GM10847 (cell line): Measurements from ENCODE around the gene ZNF609.

Experiments used
- POLR2A ChIP-seq: IDR thresholded peaks from 2 replicates; pipeline ENCODE4 v1.6.1; 2011; ENCODE audit not compliant: insufficient read length; ENCODE audit errors: extremely low read depth

ZNF609 gene

DNA sequence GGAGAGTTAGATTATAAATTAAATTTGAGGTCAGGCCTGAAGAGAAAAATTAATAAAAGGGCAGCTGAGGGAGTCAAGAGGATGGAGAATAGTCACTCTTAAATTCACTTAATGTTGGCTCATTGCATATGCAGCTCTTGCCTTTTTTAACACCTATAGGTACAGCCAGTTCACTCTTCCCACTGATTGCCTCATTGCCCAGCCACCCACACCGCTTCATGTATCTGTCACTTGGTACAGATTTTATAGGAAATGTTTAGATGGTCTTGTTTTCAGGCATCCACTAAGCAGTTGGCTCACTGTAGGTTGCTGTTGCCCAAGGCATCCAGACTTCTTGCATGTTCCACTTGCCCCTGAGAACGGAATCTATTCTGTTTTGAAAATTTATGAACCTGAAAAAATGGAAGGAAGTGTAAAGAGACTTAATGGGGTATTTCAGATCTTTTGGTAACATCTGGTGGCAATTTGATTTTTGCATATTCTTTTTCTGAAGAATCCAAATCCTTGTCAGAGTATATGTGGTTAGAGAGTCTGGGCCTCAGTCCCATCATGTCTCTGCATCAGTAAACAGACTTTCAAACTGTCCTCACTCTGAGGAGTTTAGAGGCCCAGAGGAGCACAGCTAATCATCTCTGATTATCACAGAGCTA, 163.1 kb downstream of the ZNF609 start:
- no peak for TF ChIP-seq POLR2A

DNA sequence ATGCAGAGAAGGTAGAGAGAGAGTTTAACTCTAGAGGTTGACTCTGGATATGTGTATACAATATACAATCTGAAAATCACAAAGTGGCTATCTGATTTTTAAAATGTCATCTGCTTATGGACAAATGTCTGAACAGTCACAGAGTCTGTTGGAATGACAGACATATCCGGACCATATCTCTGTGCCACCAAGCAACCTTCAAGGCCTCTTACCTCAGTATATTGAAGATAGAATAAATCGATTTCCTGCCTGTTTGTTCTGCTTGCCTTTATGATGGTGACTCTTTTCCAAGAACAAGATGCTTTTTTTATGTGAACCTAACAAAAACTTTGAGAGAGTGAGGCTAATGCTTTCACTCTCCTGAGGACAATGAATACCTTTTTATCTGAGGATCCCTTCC, 163.9 kb downstream of the ZNF609 start:
- no peak for TF ChIP-seq POLR2A

DNA sequence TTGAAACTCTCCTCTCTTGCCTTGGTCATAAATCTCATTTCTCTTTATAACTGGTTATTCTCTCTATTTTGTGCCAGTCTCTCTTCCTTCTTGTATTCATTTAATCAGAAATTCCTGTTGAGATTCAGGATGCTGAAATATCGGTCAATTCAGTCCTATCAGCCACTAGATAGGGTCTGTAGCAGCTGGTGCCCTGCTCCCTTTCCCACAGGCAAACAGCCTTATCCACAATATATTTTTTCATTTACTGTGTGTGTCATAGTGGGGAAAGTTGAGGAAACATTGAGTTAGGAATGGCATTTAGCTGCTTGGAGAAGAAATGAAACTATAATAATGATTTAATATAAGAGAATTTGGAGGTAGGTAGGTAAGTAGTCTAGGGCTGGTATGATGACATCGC, 168.7 kb downstream of the ZNF609 start:
- TF ChIP-seq POLR2A: no peak

DNA sequence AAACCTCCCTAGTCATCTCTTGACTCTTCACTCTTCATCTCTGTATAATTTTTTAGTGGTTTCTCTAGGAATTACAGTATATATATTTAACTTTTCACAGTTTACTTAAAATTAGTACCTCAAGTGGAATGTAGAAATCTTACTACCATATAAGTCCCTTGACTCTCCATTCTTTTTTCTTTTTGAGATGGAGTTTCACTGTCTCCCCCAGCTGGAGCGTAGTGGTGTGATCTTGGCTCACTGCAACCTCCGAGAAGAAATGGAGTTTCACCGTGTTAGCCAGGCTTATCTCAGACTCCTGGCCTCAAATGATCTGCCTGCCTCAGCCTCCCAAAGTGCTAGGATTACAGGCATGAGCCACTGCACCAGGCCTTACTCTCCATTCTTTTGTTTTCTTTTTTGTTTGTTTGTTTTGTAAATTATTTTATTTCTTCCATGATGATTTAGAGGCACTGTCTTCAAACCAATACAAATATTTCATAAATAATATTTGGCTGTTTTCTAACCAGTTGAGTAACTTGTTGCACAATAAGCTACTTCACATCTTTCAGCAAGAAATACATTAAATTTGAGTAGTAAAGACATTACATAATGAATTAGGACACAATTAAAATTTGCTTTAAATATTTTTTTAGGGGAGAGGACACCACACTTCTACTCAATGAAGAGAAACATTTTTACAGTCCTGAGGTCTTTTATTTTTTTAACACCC, 170.2 kb downstream of the ZNF609 start:
- no peak for TF ChIP-seq POLR2A

DNA sequence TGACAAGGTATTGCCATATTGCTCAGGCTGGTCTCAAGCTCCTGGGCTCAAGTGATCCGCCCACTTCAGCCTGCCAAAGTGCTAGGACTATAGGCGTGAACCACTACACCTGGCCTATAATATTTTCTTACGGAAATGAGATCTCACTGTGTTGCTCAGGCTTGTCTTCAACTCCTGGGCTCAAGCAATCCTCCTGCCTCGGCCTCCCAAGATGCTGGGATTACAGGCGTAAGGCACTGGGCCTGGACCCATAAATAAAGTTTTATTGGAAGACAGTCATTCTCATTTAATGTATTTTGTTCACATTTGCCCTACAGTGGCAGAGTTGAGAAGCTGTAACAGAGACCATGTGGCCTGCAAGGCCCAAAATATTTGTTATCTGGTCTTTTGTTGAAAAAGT, 173.0 kb downstream of the ZNF609 start:
- TF ChIP-seq POLR2A: no peak

DNA sequence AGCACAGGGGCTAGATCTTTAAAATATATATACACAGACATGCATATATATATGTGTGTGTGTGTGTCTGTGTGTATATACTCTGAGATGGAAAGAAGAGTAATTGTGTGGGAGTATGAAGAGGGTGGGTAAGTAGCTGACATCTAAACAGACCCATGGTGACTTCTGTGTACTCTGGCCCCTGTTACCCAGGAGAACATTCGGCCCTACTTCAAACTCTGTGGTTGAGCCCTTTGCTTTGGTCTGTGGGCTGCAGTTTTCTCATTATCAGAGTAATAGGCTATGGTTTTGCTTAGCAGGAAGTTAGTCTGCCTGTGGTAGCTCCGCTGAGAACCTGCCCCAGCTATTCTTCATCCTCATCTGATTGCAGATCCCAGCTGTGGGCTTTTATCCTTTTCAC, 173.6 kb downstream of the ZNF609 start:
- TF ChIP-seq POLR2A: no peak

DNA sequence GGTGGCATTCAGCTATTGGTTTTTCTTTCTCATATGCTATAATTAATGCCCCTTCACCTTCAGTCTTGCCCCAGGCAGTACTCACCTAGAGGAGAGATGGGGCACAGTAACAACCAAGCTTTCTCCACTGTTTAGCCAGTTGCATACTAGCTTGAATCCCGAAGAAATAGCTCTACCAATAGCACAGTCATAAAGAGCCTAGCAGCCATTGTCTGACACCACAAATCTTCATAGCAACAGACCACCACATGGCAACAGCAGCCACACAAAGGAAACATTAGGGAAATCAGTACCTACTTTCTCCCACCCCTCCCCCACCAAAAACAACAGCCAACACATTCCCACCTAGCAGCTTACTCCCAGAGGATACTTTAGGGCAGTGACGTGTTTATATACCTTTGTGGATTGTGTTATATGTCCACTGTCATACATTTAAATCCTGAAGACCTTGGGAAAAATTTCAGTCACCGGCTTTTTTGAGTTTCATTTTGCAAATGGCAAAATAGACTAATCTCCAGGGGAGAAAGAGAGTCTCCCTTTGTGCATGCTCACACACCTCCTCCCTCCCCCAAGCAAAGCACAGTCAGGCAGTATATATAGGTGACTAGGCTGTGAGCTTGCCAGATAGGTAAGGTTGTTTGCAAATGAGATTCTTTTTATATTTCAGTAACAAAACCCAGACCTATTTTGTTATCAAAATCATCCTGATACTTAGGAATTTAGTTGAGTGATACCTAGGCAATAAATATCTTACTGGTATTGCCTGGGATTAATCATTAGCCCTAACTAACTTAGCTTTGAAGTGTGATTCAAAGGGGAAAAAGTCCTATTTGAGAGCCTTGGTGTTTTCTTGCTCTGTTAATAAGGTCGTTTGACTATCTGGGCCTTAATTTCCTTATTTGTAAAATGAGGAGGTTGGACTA, 174.5 kb downstream of the ZNF609 start:
- no peak for TF ChIP-seq POLR2A

DNA sequence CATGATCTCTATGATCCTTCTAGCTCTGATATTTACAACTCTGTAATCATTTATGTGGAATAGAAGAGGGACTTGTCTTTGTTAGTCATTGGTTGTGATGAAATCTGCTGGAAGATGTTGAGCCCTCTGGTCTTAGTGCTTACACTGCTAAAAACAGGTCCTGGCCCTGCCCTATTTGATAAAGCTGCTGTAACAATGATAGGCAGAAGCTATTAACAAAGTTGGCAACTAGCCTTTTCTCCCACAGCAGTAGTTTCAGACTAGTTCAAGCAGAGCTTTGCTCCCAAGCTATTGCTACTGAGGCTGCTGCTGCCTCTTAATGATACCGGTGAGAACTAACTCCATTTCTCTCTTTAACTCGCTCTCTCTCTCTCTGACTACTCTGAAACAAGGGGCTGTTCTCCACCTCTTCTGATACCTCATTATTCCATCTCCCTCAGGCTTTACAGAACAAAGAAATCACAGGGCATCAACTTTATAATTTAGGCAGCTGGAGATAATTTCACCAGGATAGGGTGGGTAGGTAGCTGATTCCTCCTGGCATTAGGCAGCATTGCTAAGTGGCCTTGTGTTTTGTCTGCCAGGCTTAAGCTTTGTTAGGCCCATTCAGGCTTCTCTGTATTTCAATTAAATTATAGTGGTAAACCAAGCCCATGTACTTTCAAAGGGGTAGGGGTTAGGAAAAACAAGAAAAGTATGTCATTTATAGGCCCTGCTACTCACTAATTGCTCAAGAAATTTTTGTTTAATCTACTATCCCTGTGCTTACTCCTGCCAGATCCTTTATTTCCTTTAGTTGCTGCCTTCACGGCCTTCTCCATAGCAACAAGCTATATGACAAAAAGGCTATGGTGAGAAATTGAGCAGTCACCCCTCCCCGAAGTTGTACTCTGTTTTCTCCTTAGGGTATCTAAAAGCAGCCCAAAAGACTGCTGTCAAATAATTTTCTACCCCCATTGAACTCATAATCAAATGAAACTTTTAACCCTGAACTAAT, 175.4 kb downstream of the ZNF609 start:
- TF ChIP-seq POLR2A: no peak

DNA sequence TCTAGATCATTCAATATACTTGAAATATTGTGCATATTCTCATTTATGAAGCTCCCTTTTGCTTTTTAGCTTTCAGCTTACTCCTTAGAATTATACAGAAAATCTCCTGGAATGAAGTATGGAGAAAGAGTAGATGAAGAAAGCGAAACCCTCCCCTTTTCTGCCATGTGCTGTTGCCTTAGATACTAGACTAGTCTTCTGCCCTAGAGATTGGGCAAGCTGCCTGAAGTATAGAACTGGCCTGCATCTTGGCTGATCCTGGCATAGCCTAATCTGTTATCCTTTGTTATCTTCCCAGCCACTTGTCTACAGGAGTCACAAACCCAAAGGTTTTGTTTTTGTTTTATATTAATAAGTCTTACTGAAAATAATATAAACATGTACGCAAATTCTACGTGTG, 176.2 kb downstream of the ZNF609 start:
- TF ChIP-seq POLR2A: no peak

DNA sequence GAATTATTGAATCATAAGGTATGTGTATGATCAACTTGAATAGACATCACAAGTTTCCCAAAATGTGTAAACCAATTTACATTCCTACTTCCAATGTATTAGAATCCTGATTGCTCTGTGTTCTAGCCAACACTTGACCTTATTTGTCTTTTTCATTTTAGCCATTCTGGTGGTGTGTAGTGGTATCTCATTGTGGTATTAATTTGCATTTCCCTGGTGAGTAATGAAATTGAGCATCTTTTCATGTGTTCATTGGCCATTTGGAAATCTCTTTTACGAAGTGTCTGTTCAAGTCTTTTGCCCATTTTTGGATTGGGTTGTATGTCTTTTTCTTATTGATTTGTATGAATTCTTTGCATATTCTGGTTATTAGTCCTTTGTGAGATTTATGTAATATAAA, 177.0 kb downstream of the ZNF609 start:
- no peak for TF ChIP-seq POLR2A

DNA sequence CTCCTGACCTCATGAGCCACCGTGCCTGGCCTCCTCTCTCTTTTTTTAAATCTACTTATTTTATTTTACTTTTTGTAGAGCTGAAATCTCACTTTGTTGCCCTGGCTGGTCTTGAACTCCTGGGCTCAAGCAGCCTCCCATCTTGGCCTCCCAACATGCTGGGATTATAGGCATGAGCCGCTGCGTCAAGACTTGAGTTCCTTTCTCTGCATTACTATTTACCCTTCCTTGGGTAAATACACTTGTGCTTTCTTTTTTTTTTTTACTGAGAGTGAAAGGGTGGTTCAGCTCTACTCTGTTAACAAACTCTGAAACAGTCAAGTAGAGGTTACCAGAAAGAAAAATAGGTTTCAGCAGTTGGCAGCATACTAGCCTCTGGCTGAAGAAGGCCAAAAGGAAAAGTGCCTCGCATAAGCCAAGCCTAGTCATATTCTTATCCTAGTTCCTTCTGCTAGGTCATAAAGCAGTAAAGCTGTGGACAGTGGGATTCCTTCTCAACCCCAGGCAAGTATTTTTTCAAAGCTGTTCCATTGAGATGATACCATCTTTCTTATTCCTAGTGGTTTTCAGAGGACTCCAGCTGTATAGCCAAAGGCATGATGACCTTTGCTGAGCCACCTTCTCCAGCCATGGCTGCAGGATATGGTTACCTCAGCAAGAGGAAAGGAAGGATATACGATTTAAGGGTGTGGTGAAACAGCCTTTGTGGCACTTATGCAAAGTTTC, 179.9 kb downstream of the ZNF609 start:
- TF ChIP-seq POLR2A: no peak

DNA sequence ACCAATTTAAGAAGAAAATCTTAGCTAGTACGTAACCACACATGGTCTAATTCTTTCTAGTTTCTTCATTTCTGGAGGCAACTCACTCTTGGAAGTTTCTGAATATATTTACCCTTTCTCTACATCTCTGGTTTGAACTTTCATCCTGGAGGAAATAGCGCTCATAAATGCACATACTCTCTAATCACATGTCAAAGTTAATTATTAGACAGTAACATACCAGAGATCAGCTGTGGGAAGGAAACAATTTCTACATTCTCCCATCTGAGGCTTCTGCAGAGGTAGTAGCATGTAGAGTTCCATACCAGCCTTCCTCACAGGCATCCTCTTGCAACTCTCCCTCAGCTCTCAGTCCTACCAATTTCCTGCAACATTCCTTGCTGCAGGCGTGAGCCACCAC, 182.5 kb downstream of the ZNF609 start:
- TF ChIP-seq POLR2A: no peak

DNA sequence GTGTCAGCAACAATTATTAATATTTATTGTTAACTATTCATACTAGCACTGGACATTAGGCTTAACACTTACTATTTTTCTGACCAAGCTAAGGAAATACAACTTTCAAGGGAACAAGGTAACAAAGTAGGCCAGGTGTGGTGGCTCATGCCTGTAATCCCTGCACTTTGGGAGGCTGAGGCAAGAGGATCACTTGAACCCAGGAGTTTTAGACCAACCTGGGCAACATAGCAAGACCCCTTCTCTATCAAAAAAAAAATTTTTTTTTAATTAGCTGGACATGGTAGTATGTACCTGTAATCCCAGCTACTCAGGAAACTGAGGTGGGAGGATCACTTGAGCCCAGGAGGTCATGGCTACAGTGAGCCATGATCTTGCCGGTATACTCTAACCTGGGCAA, 183.3 kb downstream of the ZNF609 start:
- no peak for TF ChIP-seq POLR2A

DNA sequence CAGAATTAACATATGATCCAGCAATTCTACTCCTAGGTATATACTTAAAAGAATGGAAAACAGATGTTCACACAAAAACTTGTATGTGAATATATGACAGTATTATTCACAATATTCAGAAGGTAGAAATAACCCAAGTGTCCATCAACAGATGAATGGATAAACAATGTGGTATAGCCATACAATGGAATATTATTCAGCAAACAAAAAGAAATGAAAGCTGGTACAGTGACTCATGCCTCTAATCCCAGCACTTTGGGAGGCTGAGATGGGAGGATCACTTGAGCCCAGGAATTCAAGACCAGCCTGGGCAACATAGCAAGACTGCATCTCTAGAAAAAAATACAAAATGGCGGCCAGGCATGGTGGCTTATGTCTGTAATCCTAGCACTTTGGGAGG, 185.6 kb downstream of the ZNF609 start:
- TF ChIP-seq POLR2A: no peak
